Measurements from ENCODE around the gene FKBP4.

DNA sequence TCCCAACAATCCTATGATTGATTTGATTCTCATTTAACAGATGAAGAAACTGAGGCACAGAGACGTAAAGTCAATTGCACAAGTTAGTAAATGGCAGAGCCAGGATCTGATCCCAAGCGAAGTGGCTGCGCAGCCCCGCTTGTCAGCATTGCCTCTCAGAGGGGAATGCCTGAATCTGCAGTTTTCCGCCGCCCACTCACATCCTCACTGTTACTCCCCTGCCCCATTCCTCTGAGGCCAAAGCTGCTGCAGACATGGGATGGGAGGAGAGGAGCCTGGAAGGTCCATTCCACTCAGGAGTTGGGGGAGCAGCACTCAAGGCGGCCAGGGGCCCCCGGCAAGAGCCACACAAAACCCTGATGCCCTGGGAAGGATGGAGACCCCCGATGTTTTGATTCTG, 39.0 kb downstream of the FKBP4 start:
- TF ChIP-seq, protein P1, sequence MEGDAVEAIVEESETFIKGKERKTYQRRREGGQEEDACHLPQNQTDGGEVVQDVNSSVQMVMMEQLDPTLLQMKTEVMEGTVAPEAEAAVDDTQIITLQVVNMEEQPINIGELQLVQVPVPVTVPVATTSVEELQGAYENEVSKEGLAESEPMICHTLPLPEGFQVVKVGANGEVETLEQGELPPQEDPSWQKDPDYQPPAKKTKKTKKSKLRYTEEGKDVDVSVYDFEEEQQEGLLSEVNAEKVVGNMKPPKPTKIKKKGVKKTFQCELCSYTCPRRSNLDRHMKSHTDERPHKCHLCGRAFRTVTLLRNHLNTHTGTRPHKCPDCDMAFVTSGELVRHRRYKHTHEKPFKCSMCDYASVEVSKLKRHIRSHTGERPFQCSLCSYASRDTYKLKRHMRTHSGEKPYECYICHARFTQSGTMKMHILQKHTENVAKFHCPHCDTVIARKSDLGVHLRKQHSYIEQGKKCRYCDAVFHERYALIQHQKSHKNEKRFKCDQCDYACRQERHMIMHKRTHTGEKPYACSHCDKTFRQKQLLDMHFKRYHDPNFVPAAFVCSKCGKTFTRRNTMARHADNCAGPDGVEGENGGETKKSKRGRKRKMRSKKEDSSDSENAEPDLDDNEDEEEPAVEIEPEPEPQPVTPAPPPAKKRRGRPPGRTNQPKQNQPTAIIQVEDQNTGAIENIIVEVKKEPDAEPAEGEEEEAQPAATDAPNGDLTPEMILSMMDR (IDR thresholded peaks at IDR 0.05), result no peak
- TF ChIP-seq EZH2 (IDR thresholded peaks at IDR 0.05), result no peak
